Adipocyte (in vitro differentiated cells): ENCODE data around the gene FOXE3.

Source experiments
- DNase-seq: peaks from one replicate; pipeline ENCODE4 v3.0.0-alpha.2; 2015; ENCODE audit warnings: low read depth
- H3K27me3 ChIP-seq: replicated peaks from 2 replicates; pipeline ENCODE4 v1.7.0; 2013; ENCODE audit warnings: mild to moderate bottlenecking, low read length, moderate library complexity; ENCODE audit not compliant: control insufficient read depth, insufficient read depth
- H3K36me3 ChIP-seq: 2 replicates; pipeline ENCODE4 v1.7.0; 2013; ENCODE audit warnings: low read length, mild to moderate bottlenecking, moderate library complexity; ENCODE audit not compliant: control insufficient read depth, insufficient read depth, severe bottlenecking
- H3K4me1 ChIP-seq: 2 replicates; pipeline ENCODE4 v1.7.0; 2013; ENCODE audit warnings: mild to moderate bottlenecking, low read length, moderate library complexity; ENCODE audit not compliant: control insufficient read depth, insufficient read depth
- H3K4me3 ChIP-seq: 2 replicates; pipeline ENCODE4 v1.7.0; 2013; ENCODE audit warnings: mild to moderate bottlenecking, low read length, moderate library complexity
- H3K9ac ChIP-seq: 2 replicates; pipeline ENCODE4 v1.7.0; 2013; ENCODE audit warnings: mild to moderate bottlenecking, low read length, moderate library complexity
- H3K9me3 ChIP-seq: 2 replicates; pipeline ENCODE4 v1.7.0; 2013; ENCODE audit warnings: mild to moderate bottlenecking, low read length, moderate library complexity; ENCODE audit not compliant: control insufficient read depth

FOXE3 gene

DNA sequence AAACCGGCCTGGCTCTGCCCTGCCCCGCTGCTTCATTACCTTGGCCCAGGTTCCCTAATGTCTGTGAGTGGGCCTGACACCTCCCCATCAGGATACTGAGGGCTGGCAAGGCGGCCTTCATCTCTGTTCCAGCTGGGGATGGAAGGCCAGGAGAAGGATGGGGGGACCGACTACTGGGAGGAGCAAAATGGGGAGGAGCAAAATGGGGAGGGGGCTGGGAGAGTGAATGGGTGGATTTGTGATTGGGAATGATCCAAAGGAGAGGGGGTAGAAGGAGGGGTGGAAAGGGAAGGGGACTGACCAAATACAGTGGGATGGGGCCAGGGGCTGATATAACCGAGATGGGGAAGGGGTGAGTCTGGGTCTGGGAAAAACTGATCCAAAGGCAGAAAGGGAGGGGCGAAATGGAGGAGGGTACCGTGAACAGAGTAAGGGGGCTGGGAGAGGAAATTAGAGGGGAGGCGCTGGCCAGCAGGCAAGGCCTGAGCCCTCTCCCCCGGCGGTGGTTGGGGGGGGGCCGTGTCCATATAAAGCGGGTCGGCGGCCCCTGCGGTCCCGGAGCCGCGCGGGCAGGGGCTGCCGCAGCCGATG lies at the start of gene FOXE3:
FOXE3 (plus strand) TSS at position 558 of the 591 bp plus-strand sequence; CDS start at position 589, 31 bp downstream.
- H3K4me1 ChIP-seq = peaks cover 8% of the 10 kb centered on the region
- H3K9ac ChIP-seq = no peak within 1 kb of the TSS
- peaks cover 47% of the 10 kb centered on the region for H3K27me3 ChIP-seq
- peak within 1 kb of the TSS; percentile 65 for H3K4me3 ChIP-seq
- no peaks in the 10 kb centered on the region for H3K9me3 ChIP-seq
- DNase-seq = no peak
- H3K36me3 ChIP-seq = no peaks in the 10 kb centered on the region

DNA sequence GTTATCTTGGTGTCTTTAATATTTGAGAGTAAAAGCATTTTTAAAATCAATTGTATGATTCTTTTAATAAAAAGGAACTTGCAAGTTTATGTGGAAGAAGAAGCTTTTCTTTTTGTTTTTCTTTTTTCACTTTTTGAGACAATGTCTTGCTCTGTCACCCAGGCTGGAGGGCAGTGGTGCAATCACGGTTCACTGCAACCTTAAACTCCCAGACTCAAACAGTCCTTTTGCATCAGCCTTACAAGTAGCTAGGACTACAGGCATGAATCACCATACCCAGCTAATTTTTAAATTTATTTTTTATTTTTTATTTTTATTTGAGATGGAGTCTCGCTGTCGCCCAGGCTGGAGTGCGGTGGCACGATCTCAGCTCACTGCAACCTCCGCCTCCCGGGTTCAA lies 48.4 kb upstream of the FOXE3 start:
- no peak overlapping the region for H3K9ac ChIP-seq
- H3K9me3 ChIP-seq = no peaks in the 10 kb centered on the region
- H3K4me1 ChIP-seq = no peaks in the 10 kb centered on the region
- no peak overlapping the region for H3K4me3 ChIP-seq
- peak; percentile 29 for DNase-seq
- H3K36me3 ChIP-seq = peaks cover 37% of the 10 kb centered on the region
- no peaks in the 10 kb centered on the region for H3K27me3 ChIP-seq

DNA sequence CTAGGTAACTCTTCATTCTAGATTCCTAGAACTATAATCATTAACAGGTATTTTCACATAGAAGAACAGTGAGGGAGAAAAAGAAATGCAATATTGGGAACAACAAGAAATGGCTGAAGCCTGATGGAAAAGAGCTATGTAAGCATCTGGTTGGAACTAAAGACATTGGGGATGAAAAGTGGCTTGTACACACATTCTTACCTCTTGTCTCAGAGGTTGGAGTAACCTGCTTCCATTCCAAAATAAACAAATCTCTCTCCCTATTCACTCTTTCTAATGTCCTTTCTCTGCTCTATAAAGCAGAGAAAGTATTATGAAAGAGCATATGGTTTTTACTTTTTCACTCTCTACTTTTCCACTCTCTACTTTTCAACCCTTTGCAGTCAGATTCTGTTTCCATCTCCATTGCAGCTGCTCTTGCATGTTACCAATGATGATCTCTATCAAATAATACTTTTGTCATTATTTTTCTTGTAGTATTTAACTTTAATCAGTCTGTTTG lies 45.0 kb upstream of the FOXE3 start:
- DNase-seq = peak; percentile 17
- Histone ChIP-seq H3K9ac (no peak overlapping the region), H3K4me1 (no peaks in the 10 kb centered on the region), H3K4me3 (no peak overlapping the region), H3K27me3 (no peaks in the 10 kb centered on the region), H3K9me3 (no peaks in the 10 kb centered on the region), H3K36me3 (peaks cover 70% of the 10 kb centered on the region)

DNA sequence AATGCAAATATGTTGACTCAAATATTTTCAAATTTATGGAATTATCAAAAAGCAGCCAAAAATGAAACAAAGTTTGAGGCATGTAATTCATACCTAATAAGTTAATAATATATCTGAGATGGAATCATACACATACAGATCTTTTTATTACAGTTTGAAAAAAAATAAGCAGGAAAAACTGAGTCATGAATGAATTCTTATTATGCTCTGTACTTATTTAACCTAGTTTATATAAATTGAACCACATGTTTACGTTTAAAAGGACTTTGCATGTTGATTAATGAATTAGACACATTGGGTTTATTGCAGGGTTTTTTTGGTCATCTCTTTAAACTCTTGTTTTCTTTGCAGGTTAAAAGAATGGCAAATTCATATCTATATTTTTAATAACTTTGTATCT lies 41.6 kb upstream of the FOXE3 start:
- Histone ChIP-seq H3K9me3 (no peaks in the 10 kb centered on the region), H3K4me3 (no peak overlapping the region), H3K9ac (no peak overlapping the region), H3K4me1 (peaks cover 18% of the 10 kb centered on the region), H3K36me3 (peaks cover 81% of the 10 kb centered on the region), H3K27me3 (no peaks in the 10 kb centered on the region)
- DNase-seq = no peak

DNA sequence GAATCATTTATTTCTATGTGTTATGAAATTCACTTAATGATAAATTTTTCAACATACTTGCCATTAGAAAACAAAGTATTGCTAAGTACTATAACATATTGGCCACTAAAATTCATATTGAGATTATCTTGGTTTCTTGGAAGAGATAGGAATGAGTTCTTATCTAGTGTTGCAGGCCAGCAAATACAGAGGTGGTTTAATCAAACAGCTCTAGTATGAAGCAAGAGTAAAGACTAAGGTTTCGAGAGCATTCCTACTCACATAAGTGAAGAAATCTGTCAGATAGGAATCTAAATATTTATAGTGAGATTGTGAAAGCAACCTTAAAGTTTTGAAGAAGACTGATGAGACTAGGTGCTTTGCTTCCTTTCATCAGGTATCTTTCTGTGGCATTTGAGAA lies 37.9 kb upstream of the FOXE3 start:
- H3K36me3 ChIP-seq = peaks cover 76% of the 10 kb centered on the region
- peak; percentile 51 for DNase-seq

DNA sequence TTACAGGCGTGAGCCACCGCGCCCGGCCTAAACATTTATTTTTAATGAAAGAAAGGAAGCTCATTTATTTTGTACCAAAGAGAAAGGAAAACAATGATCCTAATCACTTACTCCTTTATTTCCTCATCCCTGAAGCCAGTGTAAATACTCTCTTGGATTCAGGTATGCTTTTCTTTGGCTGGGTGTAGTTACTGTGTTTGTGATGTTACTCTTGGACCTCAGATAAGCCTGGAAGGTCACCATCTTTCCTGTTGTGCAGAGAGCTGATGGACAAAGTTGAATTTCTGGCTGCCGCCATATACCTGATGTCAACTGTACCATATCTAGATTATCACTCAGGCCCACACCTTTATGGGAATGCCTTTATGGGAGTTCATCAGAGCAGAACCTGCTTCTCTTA lies 35.4 kb upstream of the FOXE3 start:
- H3K36me3 ChIP-seq = peaks cover 55% of the 10 kb centered on the region
- H3K9me3 ChIP-seq = no peaks in the 10 kb centered on the region
- H3K4me3 ChIP-seq = no peak overlapping the region
- no peaks in the 10 kb centered on the region for H3K27me3 ChIP-seq
- H3K4me1 ChIP-seq = peaks cover 22% of the 10 kb centered on the region
- DNase-seq = no peak
- H3K9ac ChIP-seq = no peak overlapping the region

More for the DNA sequence above, 37.9 kb upstream of the FOXE3 start:
- Histone ChIP-seq H3K27me3 (no peaks in the 10 kb centered on the region), H3K4me3 (no peak overlapping the region), H3K9ac (no peak overlapping the region), H3K4me1 (peaks cover 22% of the 10 kb centered on the region), H3K9me3 (no peaks in the 10 kb centered on the region)

DNA sequence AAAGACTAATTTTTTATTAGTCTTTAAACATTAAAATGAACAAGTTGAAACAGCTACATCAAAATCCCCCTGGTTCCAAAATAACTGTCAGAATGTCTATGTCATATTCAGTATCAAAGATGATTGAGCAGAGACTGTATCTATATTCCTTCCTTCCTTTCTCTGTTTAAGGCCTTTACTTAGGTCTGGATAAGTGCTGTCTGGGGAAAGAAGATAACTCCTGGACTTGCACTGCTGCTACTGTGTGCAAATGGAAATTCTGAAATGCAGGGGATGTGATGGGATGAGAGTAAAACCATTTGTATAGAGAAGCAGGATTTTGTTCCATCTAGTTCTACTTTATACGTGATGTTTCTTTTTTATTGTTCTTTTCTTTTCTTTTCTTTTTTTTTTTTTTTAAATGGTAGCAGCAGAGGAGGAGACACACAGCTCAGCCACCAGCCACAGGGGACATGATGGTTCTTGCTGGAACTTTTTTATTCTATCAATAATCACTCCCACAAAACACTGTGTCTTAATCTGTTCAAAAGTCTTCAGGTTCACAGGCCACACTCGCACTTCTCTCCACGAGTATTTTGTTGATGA lies 33.6 kb upstream of the FOXE3 start:
- Histone ChIP-seq H3K4me3 (no peak overlapping the region), H3K27me3 (no peaks in the 10 kb centered on the region), H3K9me3 (no peaks in the 10 kb centered on the region), H3K4me1 (peaks cover 25% of the 10 kb centered on the region), H3K36me3 (peaks cover 45% of the 10 kb centered on the region), H3K9ac (no peak overlapping the region)
- no peak for DNase-seq

DNA sequence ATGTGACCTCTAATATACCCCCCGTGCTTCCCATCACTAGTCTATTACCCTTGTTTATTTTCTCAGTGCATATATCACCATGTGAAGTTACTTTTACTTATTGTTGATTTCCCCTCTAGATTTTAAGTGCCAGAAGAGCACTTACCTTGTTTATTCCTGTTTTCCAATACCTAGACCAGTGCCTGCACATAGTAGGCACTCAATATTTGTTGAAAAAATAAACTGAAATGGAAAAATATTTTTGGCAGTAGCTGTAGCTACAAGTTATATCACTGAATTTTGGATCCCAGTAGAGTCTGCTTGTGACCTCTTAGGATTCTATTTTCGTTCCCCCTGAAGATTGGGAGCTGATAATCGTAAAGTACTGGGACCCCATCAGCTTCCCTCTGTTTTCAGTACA lies 32.0 kb upstream of the FOXE3 start:
- no peaks in the 10 kb centered on the region for H3K9me3 ChIP-seq
- no peak for DNase-seq
- H3K27me3 ChIP-seq = no peaks in the 10 kb centered on the region
- H3K9ac ChIP-seq = no peak overlapping the region
- H3K4me3 ChIP-seq = no peak overlapping the region
- H3K4me1 ChIP-seq = peaks cover 26% of the 10 kb centered on the region
- peaks cover 33% of the 10 kb centered on the region for H3K36me3 ChIP-seq

DNA sequence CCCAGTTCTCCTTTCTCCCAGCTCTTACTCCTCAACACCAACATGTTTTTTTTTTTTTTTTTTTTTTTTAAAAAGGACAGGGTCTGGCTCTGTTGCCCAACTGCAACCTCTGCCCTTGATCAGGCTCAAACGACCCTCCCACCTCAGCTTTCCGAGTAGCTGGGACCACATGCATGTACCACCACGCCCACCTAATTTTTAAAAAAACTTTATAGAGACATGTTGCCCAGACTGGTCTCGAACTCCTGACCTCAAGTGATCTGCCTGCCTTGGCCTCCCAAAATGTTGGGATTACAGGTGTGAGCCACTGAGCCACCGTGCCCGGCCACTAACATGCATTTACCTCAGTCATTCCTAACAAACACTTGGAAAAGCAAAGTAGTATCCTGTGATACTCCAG lies 31.1 kb upstream of the FOXE3 start:
- Histone ChIP-seq H3K36me3 (peaks cover 33% of the 10 kb centered on the region), H3K9ac (no peak overlapping the region), H3K4me1 (peaks cover 23% of the 10 kb centered on the region), H3K9me3 (no peaks in the 10 kb centered on the region), H3K4me3 (no peak overlapping the region), H3K27me3 (no peaks in the 10 kb centered on the region)
- no peak for DNase-seq

DNA sequence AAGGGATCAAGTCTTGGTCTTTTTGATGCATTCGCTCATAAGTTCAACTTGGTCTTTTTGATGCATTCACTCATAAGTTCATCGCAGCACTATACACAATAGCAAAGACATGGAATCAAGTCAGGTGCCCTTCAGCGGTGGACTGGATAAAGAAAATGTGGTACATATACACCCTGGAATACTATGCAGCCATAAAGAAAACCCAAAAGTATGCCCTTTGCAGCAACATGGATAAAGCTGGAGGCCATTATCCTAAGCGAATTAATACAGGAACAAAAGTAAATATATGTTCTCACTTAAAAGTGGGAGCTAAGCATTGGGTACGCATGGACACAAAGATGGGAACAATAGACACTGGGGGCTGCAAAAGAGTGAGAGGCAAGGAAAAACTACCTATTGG lies 29.8 kb upstream of the FOXE3 start:
- peaks cover 30% of the 10 kb centered on the region for H3K4me1 ChIP-seq
- no peak overlapping the region for H3K9ac ChIP-seq
- no peak overlapping the region for H3K4me3 ChIP-seq
- no peaks in the 10 kb centered on the region for H3K27me3 ChIP-seq
- no peaks in the 10 kb centered on the region for H3K9me3 ChIP-seq
- H3K36me3 ChIP-seq = peaks cover 25% of the 10 kb centered on the region
- DNase-seq = no peak

DNA sequence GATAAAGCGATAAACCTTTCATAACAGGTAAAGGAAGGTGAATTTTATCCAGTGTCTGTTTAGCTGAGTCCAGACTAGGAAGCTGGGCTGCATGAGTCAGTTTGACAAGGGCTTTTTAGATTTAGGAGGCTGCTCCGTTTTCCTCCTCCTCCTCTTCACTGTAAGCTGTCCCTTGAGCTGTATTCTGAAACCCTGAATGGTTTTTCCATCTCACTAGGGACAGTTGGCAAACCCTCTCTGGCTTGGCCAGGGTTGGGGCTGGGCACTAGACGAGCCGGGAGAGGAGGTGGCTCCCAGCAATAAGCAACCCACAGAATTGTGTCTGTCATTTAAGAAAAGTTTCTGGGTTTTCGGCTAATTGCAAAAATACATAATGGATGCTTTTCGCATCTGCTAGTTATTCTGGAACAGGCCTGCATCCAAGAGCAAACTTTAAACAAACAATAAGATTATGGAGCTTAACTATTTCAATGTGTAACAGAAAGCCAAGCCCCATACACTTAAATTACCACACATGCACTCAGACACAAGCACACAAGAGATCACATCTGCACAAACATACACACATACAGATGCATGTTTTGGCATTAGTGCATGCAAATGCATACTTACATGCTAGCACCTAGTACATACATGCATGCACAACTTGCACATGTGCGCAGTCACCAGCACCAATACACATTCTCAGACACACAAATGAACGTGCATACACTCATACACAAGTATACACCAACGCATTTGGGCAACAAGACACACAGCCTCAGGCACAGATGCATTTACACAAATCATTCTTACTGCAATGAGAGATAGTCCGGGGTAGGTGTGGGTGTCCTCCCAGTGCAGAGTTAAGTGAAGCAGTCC lies 27.8 kb upstream of the FOXE3 start:
- H3K9me3 ChIP-seq = no peaks in the 10 kb centered on the region
- peak; percentile 79 for DNase-seq

More for the DNA sequence above, 27.8 kb upstream of the FOXE3 start:
- Histone ChIP-seq H3K27me3 (no peaks in the 10 kb centered on the region), H3K4me3 (no peak overlapping the region), H3K36me3 (peaks cover 7% of the 10 kb centered on the region), H3K4me1 (peaks cover 30% of the 10 kb centered on the region), H3K9ac (peak overlapping the region; percentile 32)
